HT-29 (cell line): ENCODE data around the gene STARD9. TPM values are rescaled to one million over a fixed set of nuclear protein-coding genes. Genes with fewer than 3 reads are reported as not detected.
"Not testable (repeated sequence)": the region's sequence is repeated elsewhere in the genome, so short reads cannot be mapped to it uniquely, and the experiment has no call there.

Experiments used
- DNase-seq: peaks from one replicate; pipeline ENCODE4 v3.0.0-alpha.2; 2015; ENCODE audit warnings: low spot score
- total RNA-seq: library from RNA; depleted of rRNA; stranded (reverse); fragments of >200 nt; shearing (Covaris generic); gene quantifications from 2 replicates; pipeline ENCODE4 v1.2.3, GENCODE V29; 2014

Gene STARD9
- total RNA-seq, 1 experiment from 2014 or later = 0.15 TPM

GRCh38 chr15:42623951-42624350 is 48.5 kb downstream of the STARD9 start:
- DNase-seq = no peak

GRCh38 chr15:42627485-42627884 is 52.1 kb downstream of the STARD9 start:
- DNase-seq = no peak

- no peak for DNase-seq
These were observed 53.4 kb downstream of the STARD9 start for GRCh38 chr15:42628761-42629160.

- no peak for DNase-seq
These were observed 56.8 kb downstream of the STARD9 start for GRCh38 chr15:42632105-42632675.

GRCh38 chr15:42640109-42640508 is 64.7 kb downstream of the STARD9 start:
- no peak for DNase-seq

- peak; percentile 89 for DNase-seq
These were observed 75.0 kb downstream of the STARD9 start for GRCh38 chr15:42650208-42651066.

GRCh38 chr15:42665827-42666226 is 90.4 kb downstream of the STARD9 start:
- no peak for DNase-seq

- no peak for DNase-seq
These were observed 92.4 kb downstream of the STARD9 start for GRCh38 chr15:42667855-42668254.

- no peak for DNase-seq
These were observed 95.0 kb downstream of the STARD9 start for GRCh38 chr15:42670451-42670850.

- DNase-seq = no peak
These were observed 97.0 kb downstream of the STARD9 start for GRCh38 chr15:42672444-42672843.

GRCh38 chr15:42674472-42674871 is 99.1 kb downstream of the STARD9 start:
- DNase-seq = no peak

GRCh38 chr15:42675021-42675420 is 99.6 kb downstream of the STARD9 start:
- DNase-seq = no peak

GRCh38 chr15:42679285-42680141 is 104.1 kb downstream of the STARD9 start:
- DNase-seq = no peak

GRCh38 chr15:42680142-42680482 is 104.7 kb downstream of the STARD9 start:
- DNase-seq = not testable (repeated sequence)

GRCh38 chr15:42681119-42681518 is 105.7 kb downstream of the STARD9 start:
- DNase-seq = no peak

GRCh38 chr15:42686281-42686680 is 110.9 kb downstream of the STARD9 start:
- DNase-seq = no peak

- DNase-seq = no peak
These were observed 112.3 kb downstream of the STARD9 start for GRCh38 chr15:42687740-42688139.

GRCh38 chr15:42688301-42688700 is 112.9 kb downstream of the STARD9 start:
- DNase-seq = no peak

- no peak for DNase-seq
These were observed 115.9 kb downstream of the STARD9 start for GRCh38 chr15:42691308-42691707.

- no peak for DNase-seq
These were observed 116.4 kb downstream of the STARD9 start for GRCh38 chr15:42691770-42692169.

- no peak for DNase-seq
These were observed 117.1 kb downstream of the STARD9 start for GRCh38 chr15:42692536-42692935.

GRCh38 chr15:42692997-42693396 is 117.6 kb downstream of the STARD9 start:
- DNase-seq = no peak
